Heart left ventricle (tissue), 13 donors: ENCODE measurements around the gene KANSL1.

Experiments
- POLR2A ChIP-seq, 2 donors: fragments of 450-650 bp; IDR thresholded peaks; one replicate each; pipeline ENCODE4 v1.6.1; 2017; ENCODE audit warnings: antibody characterized with exemption in 2 of 2, mild to moderate bottlenecking in 2 of 2, moderate library complexity in 2 of 2
- TF ChIP-seq, protein P1 (sequence below), 12 donors: fragments of 200-600 bp; sonication (generic) in 4 of 12; IDR thresholded peaks; one replicate each; pipeline versions ENCODE4 v1.5.0 to v1.8.0; 2018 to 2022; ENCODE audit warnings: antibody characterized with exemption in 12 of 12, mild to moderate bottlenecking in 5 of 12
- donor health status: ischemic (EF 13 %, LVEDD 7.1; RV severe dilation, severe dysfunction).
- donor health status: DM: no; HTN: yes; CAD: no.
- donor health status: DM: no; HTN: no; CAD: no.
- donor health status: ischemic (EF 25% LVEDD 6.9; RV normal size, moderate dysfunction).
- donor health status: ischemic (EF 25% LVEDD 5.7; RV mildly dilated, moderate dysfunction).
- donor health status: ischemic (EF 35%, LVEDD 5.7; RV mildly dilated, moderate dysfunction).
- donor health status: nonischemic (EF 11% LVEDD 7.7; RV severe dilation, severe dysfunction).
- donor health status: DM: yes; HTN: yes; CAD: no.
- donor health status: PGD.
- donor health status: ischemic (EF 29% LVEDD 5.4; RV normal size, mild dysfunction).
- donor health status: nonischemic (EF 23%, LVEDD 6.1; RV moderate dilation, normal function).

DNA sequence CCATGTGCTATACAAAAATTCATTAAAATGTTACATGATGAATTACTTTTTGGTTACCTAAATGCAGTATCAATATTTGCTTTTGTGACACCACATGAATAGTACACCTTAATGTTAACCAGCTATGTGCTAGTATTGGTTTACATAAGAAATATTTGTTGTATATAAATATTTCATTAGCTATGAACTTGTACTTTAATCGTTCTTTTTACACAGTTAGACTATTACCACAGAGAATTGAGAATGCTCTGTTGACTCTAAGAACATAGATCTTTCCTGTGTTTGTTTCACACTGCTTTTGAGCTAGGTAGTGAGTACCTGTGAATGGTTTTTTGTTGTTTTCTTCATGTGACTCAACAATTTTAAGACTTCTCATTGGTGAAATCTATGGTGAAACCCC lies 93.4 kb downstream of the KANSL1 start:
- no peak for TF ChIP-seq POLR2A (IDR thresholded peaks at IDR 0.05)
- TF ChIP-seq, protein P1, sequence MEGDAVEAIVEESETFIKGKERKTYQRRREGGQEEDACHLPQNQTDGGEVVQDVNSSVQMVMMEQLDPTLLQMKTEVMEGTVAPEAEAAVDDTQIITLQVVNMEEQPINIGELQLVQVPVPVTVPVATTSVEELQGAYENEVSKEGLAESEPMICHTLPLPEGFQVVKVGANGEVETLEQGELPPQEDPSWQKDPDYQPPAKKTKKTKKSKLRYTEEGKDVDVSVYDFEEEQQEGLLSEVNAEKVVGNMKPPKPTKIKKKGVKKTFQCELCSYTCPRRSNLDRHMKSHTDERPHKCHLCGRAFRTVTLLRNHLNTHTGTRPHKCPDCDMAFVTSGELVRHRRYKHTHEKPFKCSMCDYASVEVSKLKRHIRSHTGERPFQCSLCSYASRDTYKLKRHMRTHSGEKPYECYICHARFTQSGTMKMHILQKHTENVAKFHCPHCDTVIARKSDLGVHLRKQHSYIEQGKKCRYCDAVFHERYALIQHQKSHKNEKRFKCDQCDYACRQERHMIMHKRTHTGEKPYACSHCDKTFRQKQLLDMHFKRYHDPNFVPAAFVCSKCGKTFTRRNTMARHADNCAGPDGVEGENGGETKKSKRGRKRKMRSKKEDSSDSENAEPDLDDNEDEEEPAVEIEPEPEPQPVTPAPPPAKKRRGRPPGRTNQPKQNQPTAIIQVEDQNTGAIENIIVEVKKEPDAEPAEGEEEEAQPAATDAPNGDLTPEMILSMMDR (IDR thresholded peaks at IDR 0.05), result no peak
